Gastrocnemius medialis (tissue), 4 donors: ENCODE data around the gene INPP5A. TPM values are rescaled to one million over a fixed set of nuclear protein-coding genes. Genes with fewer than 3 reads are reported as not detected.
A peak's percentile ranks its signal among the peaks of the same experiment; 100 is the strongest.
"Not testable (repeated sequence)": the region's sequence is repeated elsewhere in the genome, so short reads cannot be mapped to it uniquely, and the experiment has no call there.

Source experiments
- ATAC-seq, 2 donors: fragments of 150-250 bp; one replicate each; pipeline ENCODE4 v1.9.1; 2016
- DNase-seq, 2 donors: peaks; one replicate each; pipeline ENCODE4 v3.0.0-alpha.2; 2019
- H3K27ac ChIP-seq, 4 donors: fragments of 200-600 bp; sonication (generic); 1 replicate in 1 of 4; 2 replicates in 3 of 4; pipeline ENCODE4 v1.5.1; 2016 to 2018; ENCODE audit warnings: mild to moderate bottlenecking in 2 of 4, moderate library complexity in 1 of 4
- H3K27me3 ChIP-seq, 3 donors: fragments of 200-600 bp; sonication (generic) in 2 of 3; 1 replicate in 1 of 3; 2 replicates in 2 of 3; pipeline versions ENCODE4 v1.5.1 to v1.6.0; 2016 to 2019; ENCODE audit warnings: mild to moderate bottlenecking in 1 of 3, moderate library complexity in 1 of 3
- H3K36me3 ChIP-seq, 2 donors: fragments of 200-600 bp; sonication (generic) in 1 of 2; one replicate each; pipeline ENCODE4 v1.5.1; 2017 to 2018
- H3K4me1 ChIP-seq, 2 donors: fragments of 200-600 bp; sonication (generic) in 1 of 2; one replicate each; pipeline ENCODE4 v1.5.1; 2016 to 2017; ENCODE audit warnings: mild to moderate bottlenecking in 2 of 2
- H3K4me3 ChIP-seq, 4 donors: fragments of 200-600 bp; sonication (generic) in 3 of 4; 1 replicate in 1 of 4; 2 replicates in 3 of 4; pipeline ENCODE4 v1.5.1; 2016 to 2019; ENCODE audit warnings: mild to moderate bottlenecking in 2 of 4
- H3K9me3 ChIP-seq, 3 donors: fragments of 200-600 bp; sonication (generic) in 2 of 3; 1 replicate in 1 of 3; 2 replicates in 2 of 3; pipeline ENCODE4 v1.5.1; 2016 to 2019
- CTCF ChIP-seq, 5 experiments: fragments of 450-650 bp in 3 of 5; fragments of 200-600 bp in 2 of 5; sonication (generic) in 2 of 5; IDR thresholded peaks in 4 of 5; conservative IDR thresholded peaks in 1 of 5; 1 replicate in 4 of 5; 2 replicates in 1 of 5; pipeline ENCODE4 v1.5.1; 2016 to 2019; ENCODE audit warnings: antibody characterized with exemption in 5 of 5, mild to moderate bottlenecking in 3 of 5, moderate library complexity in 3 of 5
- POLR2A ChIP-seq, 2 donors: fragments of 450-650 bp; IDR thresholded peaks; one replicate each; pipeline ENCODE4 v1.6.1; 2017; ENCODE audit warnings: antibody characterized with exemption in 2 of 2, mild to moderate bottlenecking in 2 of 2, moderate library complexity in 2 of 2
- in situ Hi-C, 4 donors: fragments of 200-750 bp; cut with MboI; loops; one replicate each; pipeline versions ENCODE4 v1.15.0 to v1.8.0; 2017; ENCODE audit warnings: low sequenced_read_pairs in 4 of 4
- intact Hi-C: fragments of 100-400 bp; cut with DNase I; formaldehyde crosslinking; loops from one replicate; pipeline ENCODE4 v1.15.1; 2023; ENCODE audit warnings: low total_unique reads
- total RNA-seq, 4 donors: library from RNA; depleted of rRNA; stranded (reverse); fragments of >200 nt; gene quantifications; one replicate each; pipeline versions ENCODE4 v1.1.0 to v1.2.3, GENCODE V29; 2016

The INPP5A gene
- total RNA-seq, 4 donors from 2014 or later = 74.9 to 107 (median 92.4) TPM

DNA sequence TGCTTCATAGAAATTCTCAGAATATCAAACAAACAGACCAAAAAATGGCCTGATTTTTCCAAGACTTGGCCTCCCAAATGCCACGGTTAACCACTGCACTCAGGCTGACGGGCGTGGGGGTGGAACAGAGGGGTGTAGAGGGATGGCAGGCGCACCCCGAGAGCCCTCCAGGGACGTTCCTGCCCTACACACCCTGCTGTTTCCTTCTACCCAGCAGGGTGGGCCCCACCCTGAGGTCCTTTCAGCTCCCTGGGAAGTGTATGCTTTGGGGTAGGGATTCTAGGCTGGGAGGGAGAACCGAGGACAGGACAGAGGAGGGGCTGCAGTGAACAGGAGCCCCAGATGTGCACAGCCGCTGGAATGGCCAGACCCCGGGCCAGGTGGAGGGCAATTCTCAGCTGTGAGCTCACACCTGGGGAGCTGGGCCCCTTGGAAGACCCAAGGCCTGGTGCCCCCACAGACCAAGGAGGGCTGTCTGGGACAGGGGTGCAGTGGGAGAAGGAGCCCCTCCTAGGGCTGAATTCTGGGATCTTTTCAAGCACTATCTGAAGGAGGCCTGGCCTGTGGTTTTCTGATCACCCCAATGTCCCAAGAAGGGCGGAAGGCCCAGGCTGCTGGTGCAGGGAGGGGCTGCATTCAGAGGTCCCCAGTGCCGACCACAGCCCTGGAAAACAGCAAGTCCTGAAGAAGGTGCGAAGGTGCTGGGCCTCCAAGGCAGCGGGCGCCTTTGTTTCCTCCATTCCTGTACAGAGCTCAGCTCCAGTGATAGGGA is 32.9 kb upstream of the INPP5A start:
- in situ Hi-C loops (no loop called here), intact Hi-C loops (no loop called here)
- Histone ChIP-seq H3K4me3 (no peak overlapping the region), H3K27ac (peak overlapping the region in 2 of 4 donors; percentile 73 to 80), H3K9me3 (no peaks in the 10 kb centered on the region), H3K4me1 (peaks cover 25 to 33% of the 10 kb centered on the region in 2 donors), H3K36me3 (no peaks in the 10 kb centered on the region), H3K27me3 (no peaks in the 10 kb centered on the region)
- ATAC-seq (no peak), DNase-seq (peak in 1 of 2 donors; percentile 15)
- no peak for TF ChIP-seq CTCF (IDR thresholded peaks at IDR 0.05 in 4 of 5, conservative IDR thresholded peaks at IDR 0.05 in 1 of 5)
- no peak for TF ChIP-seq POLR2A (IDR thresholded peaks at IDR 0.05)

- H3K27ac ChIP-seq = peak overlapping the region; percentile 39 to 80 (median 70)
- peaks cover 25 to 33% of the 10 kb centered on the region in 2 donors for H3K4me1 ChIP-seq
- peak in 1 of 2 donors; percentile 25 for DNase-seq
These were observed 32.0 kb upstream of the INPP5A start for GRCh38 chr10:132505546-132505945.

DNA sequence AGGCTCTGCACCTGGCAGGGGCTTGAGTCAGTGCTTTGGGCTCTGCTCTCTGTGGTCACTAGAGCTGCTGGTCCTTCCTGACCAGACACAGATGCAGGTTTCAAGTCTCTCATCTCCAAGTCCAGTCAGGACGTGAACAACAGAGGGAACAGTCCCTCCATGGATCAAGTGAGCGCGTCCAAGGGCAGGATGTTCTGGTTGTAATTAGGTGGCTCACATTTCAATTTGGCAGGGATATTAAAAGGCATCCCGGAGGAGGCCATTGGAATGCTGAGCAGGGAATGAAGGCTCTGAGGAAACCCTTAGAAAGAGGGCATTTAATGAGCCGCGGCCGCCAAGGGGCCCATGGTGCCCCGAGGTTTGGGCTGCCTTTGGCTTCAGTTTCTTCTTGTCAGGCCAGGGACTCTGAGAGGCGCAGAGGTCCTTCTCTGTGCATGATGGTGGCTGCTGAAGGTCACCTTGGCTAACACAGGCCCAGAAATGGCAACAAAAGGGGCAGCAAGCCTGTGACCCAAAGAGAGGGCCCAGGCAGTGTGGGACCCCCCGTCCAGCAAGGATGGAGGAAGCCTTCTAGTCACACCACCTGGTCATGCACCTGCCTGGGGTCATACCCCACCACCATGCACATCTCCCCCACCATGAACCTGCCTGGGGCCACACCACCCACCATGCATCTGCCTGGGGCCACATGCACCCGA is 30.7 kb upstream of the INPP5A start:
- Histone ChIP-seq H3K27me3 (no peaks in the 10 kb centered on the region), H3K4me3 (no peak overlapping the region), H3K9me3 (no peaks in the 10 kb centered on the region), H3K27ac (peak overlapping the region; percentile 72 to 82 (median 80)), H3K36me3 (no peaks in the 10 kb centered on the region), H3K4me1 (peaks cover 25 to 33% of the 10 kb centered on the region in 2 donors)
- intact Hi-C loops = loop anchor here (2.0 kb wide), 1 partner anchor 42 kb away; no protein-coding TSS in a partner anchor
- ATAC-seq (peak; percentile 86 to 93), DNase-seq (peak; percentile 79 to 82)
- TF ChIP-seq POLR2A (IDR thresholded peaks at IDR 0.05) (no peak), CTCF (IDR thresholded peaks at IDR 0.05 in 4 of 5, conservative IDR thresholded peaks at IDR 0.05 in 1 of 5) (no peak)
- in situ Hi-C loops = no loop called here

More at GRCh38 chr10:132505546-132505945, 32.0 kb upstream of the INPP5A start:
- H3K27me3 ChIP-seq, H3K9me3 ChIP-seq, intact Hi-C loops, H3K4me3 ChIP-seq, in situ Hi-C loops, ATAC-seq, H3K36me3 ChIP-seq: not testable (repeated sequence)

GRCh38 chr10:132507409-132507955 is 30.1 kb upstream of the INPP5A start:
- DNase-seq (no peak), ATAC-seq (peak in 1 of 2 donors; percentile 2)
- peak overlapping the region; percentile 72 to 82 (median 80) for H3K27ac ChIP-seq
- TF ChIP-seq CTCF (IDR thresholded peaks at IDR 0.05 in 4 of 5, conservative IDR thresholded peaks at IDR 0.05 in 1 of 5) (no peak), POLR2A (IDR thresholded peaks at IDR 0.05) (no peak)
- H3K9me3 ChIP-seq = no peaks in the 10 kb centered on the region
- no peak overlapping the region for H3K4me3 ChIP-seq
- intact Hi-C loops (loop anchor here (2.0 kb wide), 1 partner anchor 43 kb away; no protein-coding TSS in a partner anchor), in situ Hi-C loops (no loop called here)
- H3K27me3 ChIP-seq = no peaks in the 10 kb centered on the region
- H3K36me3 ChIP-seq = no peaks in the 10 kb centered on the region
- H3K4me1 ChIP-seq = peaks cover 25 to 33% of the 10 kb centered on the region in 2 donors
